ENCODE results near the gene PAK1. TPM values are rescaled to one million over a fixed set of nuclear protein-coding genes. Genes with fewer than 3 reads are reported as not detected.

Gene PAK1
- total and polyA plus RNA-seq, 2 of the 8 experiments (the other 6 are each of a cell fraction or from before 2014, with no cell fraction given) = 87.7 to 151 TPM

DNA sequence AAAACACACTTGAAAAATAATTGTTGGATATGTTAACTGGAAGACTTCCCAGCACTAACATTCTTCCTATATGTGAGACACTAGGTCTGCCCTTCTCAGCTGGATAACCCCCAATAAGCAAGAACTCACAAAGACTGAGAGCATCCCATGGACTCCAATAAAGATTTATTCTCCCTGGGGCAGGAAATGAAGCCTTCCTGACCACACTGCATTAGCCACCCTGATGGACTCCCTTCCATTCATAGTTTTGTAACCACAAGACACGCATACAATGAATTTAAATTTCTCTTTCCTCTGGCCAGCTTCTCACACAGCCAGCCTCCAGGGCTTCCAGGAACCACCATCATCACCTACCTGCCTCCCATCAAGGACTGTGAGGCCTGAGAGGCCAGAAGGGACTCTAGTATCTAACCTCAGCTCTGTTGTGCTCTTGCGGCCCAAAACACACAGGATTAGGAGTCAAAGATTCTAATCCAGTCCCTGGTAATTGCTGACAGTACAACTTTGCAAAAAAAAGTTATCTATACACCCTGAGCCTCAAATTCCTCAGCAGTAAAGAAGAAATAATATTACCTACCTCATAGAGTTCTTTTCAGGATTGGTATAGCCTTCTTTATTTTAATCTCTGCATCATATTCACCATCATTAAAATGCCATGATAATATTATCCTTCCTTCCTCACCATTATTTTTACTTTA, 126.8 kb downstream of the PAK1 start:
- Histone ChIP-seq H3K4ac (replicated peaks; ENCODE audit: insufficient read length, low read depth, low read length) (no peak overlapping the region), H4K91ac (replicated peaks; ENCODE audit: insufficient read length, low read length) (no peak overlapping the region), H3K79me1 (ENCODE audit: low read depth, low read length) (no peaks in the 10 kb centered on the region), H4K5ac (ENCODE audit: insufficient read length, low read depth, low read length) (no peak overlapping the region), H3K23ac (ENCODE audit: insufficient read length) (no peak overlapping the region), H2BK120ac (replicated peaks; ENCODE audit: low read depth, low read length) (no peak overlapping the region), H2BK20ac (ENCODE audit: low read length) (no peak overlapping the region), H4K20me1 (replicated peaks in 1 of 2; ENCODE audit: control insufficient read depth in 1 of 2, insufficient read depth in 2 of 2, low read length in 2 of 2) (no peaks in the 10 kb centered on the region), H2BK12ac (ENCODE audit: low read depth, low read length) (no peak overlapping the region), H3K4me2 (ENCODE audit: insufficient read depth in 1 of 2, low read depth in 2 of 2, low read length in 2 of 2) (no peak overlapping the region), H3K36me3 (ENCODE audit: control insufficient read depth in 2 of 4, insufficient read depth in 4 of 4, low read length in 3 of 4) (peaks cover 0 to 28% (median 14%) of the 10 kb centered on the region in 4 experiments; a peak in 4 of 8 replicates), H3K27ac (ENCODE audit: low read depth, low read length) (no peak overlapping the region), H2BK15ac (ENCODE audit: low read length) (no peak overlapping the region), H3K4me1 (replicated peaks in 1 of 4; ENCODE audit: control insufficient read depth in 3 of 4, insufficient read depth in 4 of 4, low read length in 3 of 4) (no peaks in the 10 kb centered on the region), H3K79me2 (ENCODE audit: control insufficient read depth in 1 of 2, insufficient read depth in 2 of 2, low read length in 2 of 2) (no peaks in the 10 kb centered on the region), H3K56ac (replicated peaks; ENCODE audit: insufficient read length, low read depth, low read length) (no peak overlapping the region), H2AK5ac (ENCODE audit: low read depth, low read length) (no peak overlapping the region), H3K4me3 (ENCODE audit: extremely low read depth in 1 of 4, insufficient read depth in 2 of 4, low read depth in 3 of 4, low read length in 4 of 4) (no peak overlapping the region), H3K9me3 (ENCODE audit: insufficient read depth in 2 of 2, low read depth in 1 of 2, low read length in 1 of 2) (no peaks in the 10 kb centered on the region), H2AFZ (ENCODE audit: low read length) (no peak overlapping the region), H3K27me3 (replicated peaks in 1 of 4; ENCODE audit: control insufficient read depth in 3 of 4, extremely low read depth in 1 of 4, insufficient read depth in 3 of 4, low read length in 3 of 4) (no peaks in the 10 kb centered on the region), H3K23me2 (ENCODE audit: low read depth, low read length) (no peaks in the 10 kb centered on the region), H2BK5ac (ENCODE audit: low read depth, low read length) (no peak overlapping the region), H3K9ac (replicated peaks in 1 of 4; ENCODE audit: extremely low read depth in 1 of 4, low read depth in 3 of 4, low read length in 3 of 4) (no peak overlapping the region), H3K14ac (ENCODE audit: insufficient read length) (no peak overlapping the region), H4K8ac (ENCODE audit: extremely low read depth, insufficient read depth, low read length) (no peak overlapping the region), H3K18ac (ENCODE audit: extremely low read depth, low read length) (no peak overlapping the region)
- no peak for DNase-seq (ENCODE audit: low read depth in 1 of 2, low spot score in 2 of 2)
- 97% methylated on average over 2 of the region's 2 CpGs; no CpG with 5 or more reads in 1 of the 2 experiments for WGBS, 2 experiments (ENCODE audit: extremely low coverage in 1 of 2, insufficient coverage in 1 of 2, insufficient read length in 1 of 2, insufficient replicate concordance in 2 of 2, low coverage in 1 of 2, low lambda C conversion rate in 2 of 2, missing lambda C conversion rate in 1 of 2)
- POLR2A ChIA-PET (ENCODE audit: partially characterized antibody) = no interaction called here
- CTCF ChIA-PET (ENCODE audit: partially characterized antibody) = no interaction called here
- FAIRE-seq = no peak
- TF ChIP-seq SIX5 (IDR thresholded peaks at IDR 0.05; ENCODE audit: low read depth, low read length) = no peak
- no peak for TF ChIP-seq TEAD4 (IDR thresholded peaks at IDR 0.05; ENCODE audit: low read depth, low read length)
- TF ChIP-seq, protein P1, sequence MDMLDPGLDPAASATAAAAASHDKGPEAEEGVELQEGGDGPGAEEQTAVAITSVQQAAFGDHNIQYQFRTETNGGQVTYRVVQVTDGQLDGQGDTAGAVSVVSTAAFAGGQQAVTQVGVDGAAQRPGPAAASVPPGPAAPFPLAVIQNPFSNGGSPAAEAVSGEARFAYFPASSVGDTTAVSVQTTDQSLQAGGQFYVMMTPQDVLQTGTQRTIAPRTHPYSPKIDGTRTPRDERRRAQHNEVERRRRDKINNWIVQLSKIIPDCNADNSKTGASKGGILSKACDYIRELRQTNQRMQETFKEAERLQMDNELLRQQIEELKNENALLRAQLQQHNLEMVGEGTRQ (IDR thresholded peaks at IDR 0.05; ENCODE audit: low read length) = no peak
- TF ChIP-seq HDAC6 (IDR thresholded peaks at IDR 0.05; ENCODE audit: low read depth, low read length) = no peak
